Natural killer cell (primary cell): ENCODE data around the gene PLCB1. TPM values are rescaled to one million over a fixed set of nuclear protein-coding genes. Genes with fewer than 3 reads are reported as not detected.

Experiments used
- ATAC-seq, 3 donors: fragments of 150-1000 bp in 2 of 3; fragments of 200-7000 bp in 1 of 3; cut with Tn5 transposase; 1 replicate in 1 of 3; 2 replicates in 2 of 3; pipeline ENCODE4 v1.10.0; 2021; ENCODE audit warnings: mild to moderate bottlenecking in 2 of 3, moderate library complexity in 2 of 3
- DNase-seq, 2 donors: peaks; one replicate each; pipeline versions ENCODE4 v3.0.0 to v3.0.0-alpha.2; 2013 to 2021; ENCODE audit warnings: mixed read lengths in 1 of 2
- H3K27ac ChIP-seq: one replicate; pipeline ENCODE4 v1.5.1; 2013; ENCODE audit warnings: mild to moderate bottlenecking, low read length
- H3K27me3 ChIP-seq: one replicate; pipeline ENCODE4 v1.6.1; 2013; ENCODE audit warnings: low read length; ENCODE audit not compliant: control insufficient read depth, insufficient read depth
- H3K36me3 ChIP-seq: one replicate; pipeline ENCODE4 v1.6.1; 2013; ENCODE audit warnings: low read length; ENCODE audit not compliant: control insufficient read depth, insufficient read depth
- H3K4me1 ChIP-seq: one replicate; pipeline ENCODE4 v1.6.1; 2013; ENCODE audit warnings: low read length; ENCODE audit not compliant: control insufficient read depth, insufficient read depth
- H3K4me3 ChIP-seq: one replicate; pipeline ENCODE4 v1.5.1; 2013; ENCODE audit warnings: low read length
- H3K9me3 ChIP-seq: one replicate; pipeline ENCODE4 v1.6.1; 2013; ENCODE audit warnings: low read length; ENCODE audit not compliant: control insufficient read depth, insufficient read depth
- H3K27ac Mint-ChIP-seq, 2 donors: one replicate each; pipeline ENCODE4 v1.8.0; 2022; ENCODE audit warnings: mild to moderate bottlenecking in 2 of 2, mixed read lengths in 2 of 2, moderate library complexity in 1 of 2
- H3K27me3 Mint-ChIP-seq, 2 donors: one replicate each; pipeline ENCODE4 v1.8.0; 2022; ENCODE audit warnings: low read depth in 2 of 2, mixed read lengths in 2 of 2
- H3K36me3 Mint-ChIP-seq: one replicate; pipeline ENCODE4 v1.8.0; 2022; ENCODE audit warnings: mixed read lengths
- H3K4me1 Mint-ChIP-seq, 2 donors: one replicate each; pipeline ENCODE4 v1.8.0; 2022; ENCODE audit warnings: mixed read lengths in 2 of 2
- H3K4me3 Mint-ChIP-seq: one replicate; pipeline ENCODE4 v1.8.0; 2022; ENCODE audit warnings: mild to moderate bottlenecking, moderate library complexity, mixed read lengths
- H3K9me3 Mint-ChIP-seq, 2 donors: one replicate each; pipeline ENCODE4 v1.8.0; 2022; ENCODE audit warnings: mixed read lengths in 2 of 2
- CTCF ChIP-seq: fragments of 200-600 bp; IDR thresholded peaks from one replicate; pipeline ENCODE4 v1.8.0; 2022; ENCODE audit warnings: antibody characterized with exemption
- WGBS: methylation state at CpG from one replicate; pipeline ENCODE4 v1.1.7; 2013; ENCODE audit warnings: missing lambda C conversion rate; ENCODE audit not compliant: insufficient coverage; 5-methylcytosine and 5-hydroxymethylcytosine counted together
- intact Hi-C: fragments of 100-400 bp; cut with micrococcal nuclease; formaldehyde crosslinking; loops from one replicate; pipeline ENCODE4 v1.14.2; 2022
- total RNA-seq, 4 donors: library from RNA; stranded (reverse); fragments of 120-200 nt in 1 of 4; gene quantifications; one replicate each; pipeline versions ENCODE4 v1.2.3 to v1.2.4, GENCODE V29; 2013 to 2022

Gene PLCB1
- total RNA-seq, 3 donors from 2014 or later (not counting 1 experiment from before 2014, with no cell fraction given): 48.7 to 66.2 (median 57.7) TPM

- Mint-ChIP-seq H3K9me3 (no peaks in the 10 kb centered on the region), H3K27me3 (no peaks in the 10 kb centered on the region), H3K4me3 (no peak overlapping the region), H3K4me1 (peaks cover 22 to 42% of the 10 kb centered on the region in 2 donors), H3K27ac (peak overlapping the region in 1 of 2 donors; percentile 35), H3K36me3 (no peaks in the 10 kb centered on the region)
- DNase-seq (no peak), ATAC-seq (peak in 1 of 3 donors; percentile 45)
- Histone ChIP-seq H3K9me3 (no peaks in the 10 kb centered on the region), H3K27me3 (no peaks in the 10 kb centered on the region), H3K4me1 (no peaks in the 10 kb centered on the region), H3K4me3 (no peak overlapping the region), H3K27ac (no peak overlapping the region), H3K36me3 (no peaks in the 10 kb centered on the region)
- no peak for TF ChIP-seq CTCF
- 6% methylated on average over 2 of the region's 3 CpGs for WGBS
- intact Hi-C loops: no loop called here
Measured at GRCh38 chr20:8330785-8331695, 199.0 kb downstream of the PLCB1 start.

- H3K36me3 Mint-ChIP-seq: no peaks in the 10 kb centered on the region
- no peak overlapping the region for H3K4me3 Mint-ChIP-seq
- no peak for TF ChIP-seq CTCF
- intact Hi-C loops: no loop called here
- H3K27me3 Mint-ChIP-seq: no peaks in the 10 kb centered on the region
- DNase-seq: no peak
- H3K4me1 ChIP-seq: no peaks in the 10 kb centered on the region
- H3K27me3 ChIP-seq: no peaks in the 10 kb centered on the region
- no peaks in the 10 kb centered on the region for H3K36me3 ChIP-seq
- WGBS: 89% methylated on average over 6 of the region's 6 CpGs
- no peak for ATAC-seq
- H3K4me1 Mint-ChIP-seq: peaks cover 22 to 42% of the 10 kb centered on the region in 2 donors
- H3K4me3 ChIP-seq: no peak overlapping the region
- H3K9me3 ChIP-seq: no peaks in the 10 kb centered on the region
- H3K27ac ChIP-seq: no peak overlapping the region
- H3K27ac Mint-ChIP-seq: no peak overlapping the region
- no peaks in the 10 kb centered on the region for H3K9me3 Mint-ChIP-seq
Measured at GRCh38 chr20:8331740-8332412, 199.8 kb downstream of the PLCB1 start.

- 96% methylated on average over 2 of the region's 2 CpGs for WGBS
- H3K4me1 Mint-ChIP-seq: peaks cover 30 to 45% of the 10 kb centered on the region in 2 donors
- no peak overlapping the region for H3K4me3 Mint-ChIP-seq
- no peak for DNase-seq
- intact Hi-C loops: no loop called here
- Histone ChIP-seq H3K27me3 (no peaks in the 10 kb centered on the region), H3K4me3 (no peak overlapping the region), H3K9me3 (no peaks in the 10 kb centered on the region), H3K4me1 (no peaks in the 10 kb centered on the region), H3K36me3 (no peaks in the 10 kb centered on the region), H3K27ac (no peak overlapping the region)
- H3K27me3 Mint-ChIP-seq: no peaks in the 10 kb centered on the region
- no peak for ATAC-seq
- no peak for TF ChIP-seq CTCF
- no peaks in the 10 kb centered on the region for H3K9me3 Mint-ChIP-seq
- no peaks in the 10 kb centered on the region for H3K36me3 Mint-ChIP-seq
- no peak overlapping the region for H3K27ac Mint-ChIP-seq
Measured at GRCh38 chr20:8334641-8335040, 202.6 kb downstream of the PLCB1 start.
